ENCODE measurements around the gene PRRX2.

- no peak for TF ChIP-seq CTCF (conservative IDR thresholded peaks at IDR 0.05; ENCODE audit: low read depth in 2 of 2)
- TF ChIP-seq CREB1 (CRISPR knock-in tag; IDR thresholded peaks at IDR 0.05; ENCODE audit: low read depth): no peak
- TF ChIP-seq EZH2 (IDR thresholded peaks at IDR 0.05; ENCODE audit: low read depth, unreplicated experiment): peak; percentile 59
- no peak for TF ChIP-seq POLR2AphosphoS5 (IDR thresholded peaks at IDR 0.05; ENCODE audit: low read depth)
- TF ChIP-seq JUNB (IDR thresholded peaks at IDR 0.05; ENCODE audit: unreplicated experiment): no peak
- no peak for TF ChIP-seq EZH2phosphoT487 (IDR thresholded peaks at IDR 0.05; ENCODE audit: unreplicated experiment)
- TF ChIP-seq REST (IDR thresholded peaks at IDR 0.05; ENCODE audit: unreplicated experiment): no peak
- no peak for TF ChIP-seq ZNF462 (CRISPR knock-in tag; IDR thresholded peaks at IDR 0.05)
Measured at GRCh38 chr9:129664746-129665388, 580 bp upstream of the PRRX2 start.

Data from GM23338 (cell line).